Liver (tissue), 3 donors: Measurements from ENCODE around the gene FUT2.

Experiments used
- ATF3 ChIP-seq: IDR thresholded peaks from 2 replicates; pipeline ENCODE4 v1.6.1; 2016; ENCODE audit warnings: antibody characterized with exemption
- CTCF ChIP-seq: fragments of 150-350 bp; IDR thresholded peaks from 2 replicates; pipeline ENCODE4 v1.5.1; 2017; ENCODE audit warnings: improper control_type of control experiment, low read depth, low read length; ENCODE audit not compliant: missing input control
- FOXA1 ChIP-seq: IDR thresholded peaks from 2 replicates; pipeline ENCODE4 v1.6.1; 2016; ENCODE audit warnings: antibody characterized with exemption
- FOXA2 ChIP-seq: IDR thresholded peaks from 2 replicates; pipeline ENCODE4 v1.6.1; 2016; ENCODE audit warnings: antibody characterized with exemption
- GABPA ChIP-seq, 2 donors: IDR thresholded peaks in 1 of 2; conservative IDR thresholded peaks in 1 of 2; 2 replicates each; pipeline ENCODE4 v1.6.1; 2016; ENCODE audit warnings: antibody characterized with exemption in 2 of 2, mild to moderate bottlenecking in 1 of 2, moderate library complexity in 1 of 2
- HNF4A ChIP-seq, 2 donors: conservative IDR thresholded peaks; 2 replicates each; pipeline ENCODE4 v1.6.1; 2016; ENCODE audit warnings: antibody characterized with exemption in 2 of 2, mild to moderate bottlenecking in 2 of 2
- JUND ChIP-seq, 2 donors: IDR thresholded peaks; 2 replicates each; pipeline ENCODE4 v1.6.1; 2016; ENCODE audit warnings: antibody characterized with exemption in 2 of 2
- MAX ChIP-seq: IDR thresholded peaks from 2 replicates; pipeline ENCODE4 v1.6.1; 2016; ENCODE audit warnings: antibody characterized with exemption
- RAD21 ChIP-seq, 2 donors: IDR thresholded peaks; 2 replicates each; pipeline ENCODE4 v1.6.1; 2016; ENCODE audit warnings: antibody characterized with exemption in 2 of 2, mild to moderate bottlenecking in 2 of 2
- REST ChIP-seq: IDR thresholded peaks from 2 replicates; pipeline ENCODE4 v1.6.1; 2016; ENCODE audit warnings: antibody characterized with exemption, mild to moderate bottlenecking
- SP1 ChIP-seq: IDR thresholded peaks from 2 replicates; pipeline ENCODE4 v1.6.1; 2018; ENCODE audit warnings: antibody characterized with exemption, mild to moderate bottlenecking
- TAF1 ChIP-seq: conservative IDR thresholded peaks from 2 replicates; pipeline ENCODE4 v1.6.1; 2016; ENCODE audit warnings: antibody characterized with exemption, mild to moderate bottlenecking
- ZBTB33 ChIP-seq: IDR thresholded peaks from 2 replicates; pipeline ENCODE4 v1.6.1; 2016; ENCODE audit warnings: antibody characterized with exemption
- donor health status: healthy.
- donor health status: healthy.

- TF ChIP-seq CTCF (no peak), SP1 (no peak), JUND (IDR thresholded peaks at IDR 0.05) (no peak), REST (no peak), ATF3 (no peak), HNF4A (conservative IDR thresholded peaks at IDR 0.05) (no peak), TAF1 (no peak), FOXA1 (no peak), MAX (no peak), GABPA (IDR thresholded peaks at IDR 0.05 in 1 of 2, conservative IDR thresholded peaks at IDR 0.05 in 1 of 2) (no peak), ZBTB33 (no peak), FOXA2 (no peak), RAD21 (IDR thresholded peaks at IDR 0.05) (no peak)
These were observed 23.0 kb downstream of the FUT2 start for GRCh38 chr19:48718711-48719231.
